ENCODE data around the gene ACVRL1.

ACVRL1 gene

GRCh38 chr12:51898506-51898905, 8.8 kb upstream of the ACVRL1 start:
- no peak for DNase-seq

GRCh38 chr12:51898937-51899336, 8.4 kb upstream of the ACVRL1 start:
- no peak for DNase-seq

- no peak for DNase-seq
Measured at GRCh38 chr12:51900323-51900889, 6.9 kb upstream of the ACVRL1 start.

- no peak for DNase-seq
Measured at GRCh38 chr12:51901121-51901817, 6.0 kb upstream of the ACVRL1 start.

GRCh38 chr12:51901881-51902280, 5.4 kb upstream of the ACVRL1 start:
- no peak for DNase-seq

GRCh38 chr12:51904951-51905470, 2.3 kb upstream of the ACVRL1 start:
- DNase-seq, result no peak

- DNase-seq, result no peak
Measured at GRCh38 chr12:51905471-51906429, 1.6 kb upstream of the ACVRL1 start.

GRCh38 chr12:51906430-51907082, 748 bp upstream of the ACVRL1 start:
- DNase-seq, result no peak

GRCh38 chr12:51907856-51908425, 637 bp downstream of the ACVRL1 start:
- no peak for DNase-seq

GRCh38 chr12:51908876-51909592, 1.7 kb downstream of the ACVRL1 start:
- no peak for DNase-seq

GRCh38 chr12:51910168-51910567, 2.9 kb downstream of the ACVRL1 start:
- DNase-seq, result no peak

- DNase-seq, result no peak
Measured at GRCh38 chr12:51910691-51911090, 3.4 kb downstream of the ACVRL1 start.

- no peak for DNase-seq
Measured at GRCh38 chr12:51911307-51911706, 4.0 kb downstream of the ACVRL1 start.

- no peak for DNase-seq
Measured at GRCh38 chr12:51911788-51912711, 4.7 kb downstream of the ACVRL1 start.

- no peak for DNase-seq
Measured at GRCh38 chr12:51913071-51914033, 6.0 kb downstream of the ACVRL1 start.

- no peak for DNase-seq
Measured at GRCh38 chr12:51914034-51914923, 7.0 kb downstream of the ACVRL1 start.
